Measurements from ENCODE around the gene SH3BGR. TPM values are rescaled to one million over a fixed set of nuclear protein-coding genes. Genes with fewer than 3 reads are reported as not detected.

Gene SH3BGR
- total RNA-seq, 1 donor from 2014 or later: 5.0 TPM

DNA sequence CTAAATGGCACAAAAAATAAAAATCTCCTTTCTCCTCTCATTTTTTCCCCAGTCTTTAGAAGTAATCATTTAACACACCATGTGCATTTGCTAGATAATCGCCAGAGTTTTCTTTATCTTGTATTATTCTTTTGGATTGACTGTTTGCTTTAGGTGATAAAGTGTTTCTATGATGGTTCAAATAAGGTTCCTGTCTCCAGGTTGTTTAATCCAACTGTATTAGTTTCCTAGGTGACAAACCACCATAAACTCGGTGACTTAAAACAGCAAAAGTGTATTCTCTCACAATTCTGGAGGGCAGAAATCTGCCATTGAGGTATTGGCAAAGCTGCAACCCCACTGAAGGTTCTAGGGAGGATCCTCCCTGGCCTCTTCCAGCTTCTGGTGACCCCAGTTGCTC lies 109.4 kb downstream of the SH3BGR start:
- Histone ChIP-seq H3K36me3 (ENCODE audit: control insufficient read depth, insufficient read depth, low read length) (no peaks in the 10 kb centered on the region), H3K27me3 (ENCODE audit: control insufficient read depth, insufficient read depth, low read length) (no peaks in the 10 kb centered on the region), H3K4me3 (ENCODE audit: low read depth, low read length) (no peak overlapping the region)
- no peak for FAIRE-seq
- DNase-seq (ENCODE audit: low read depth): no peak
- TF ChIP-seq, protein P1, sequence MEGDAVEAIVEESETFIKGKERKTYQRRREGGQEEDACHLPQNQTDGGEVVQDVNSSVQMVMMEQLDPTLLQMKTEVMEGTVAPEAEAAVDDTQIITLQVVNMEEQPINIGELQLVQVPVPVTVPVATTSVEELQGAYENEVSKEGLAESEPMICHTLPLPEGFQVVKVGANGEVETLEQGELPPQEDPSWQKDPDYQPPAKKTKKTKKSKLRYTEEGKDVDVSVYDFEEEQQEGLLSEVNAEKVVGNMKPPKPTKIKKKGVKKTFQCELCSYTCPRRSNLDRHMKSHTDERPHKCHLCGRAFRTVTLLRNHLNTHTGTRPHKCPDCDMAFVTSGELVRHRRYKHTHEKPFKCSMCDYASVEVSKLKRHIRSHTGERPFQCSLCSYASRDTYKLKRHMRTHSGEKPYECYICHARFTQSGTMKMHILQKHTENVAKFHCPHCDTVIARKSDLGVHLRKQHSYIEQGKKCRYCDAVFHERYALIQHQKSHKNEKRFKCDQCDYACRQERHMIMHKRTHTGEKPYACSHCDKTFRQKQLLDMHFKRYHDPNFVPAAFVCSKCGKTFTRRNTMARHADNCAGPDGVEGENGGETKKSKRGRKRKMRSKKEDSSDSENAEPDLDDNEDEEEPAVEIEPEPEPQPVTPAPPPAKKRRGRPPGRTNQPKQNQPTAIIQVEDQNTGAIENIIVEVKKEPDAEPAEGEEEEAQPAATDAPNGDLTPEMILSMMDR (IDR thresholded peaks at IDR 0.05; ENCODE audit: insufficient read depth, low read length, severe bottlenecking): no peak

DNA sequence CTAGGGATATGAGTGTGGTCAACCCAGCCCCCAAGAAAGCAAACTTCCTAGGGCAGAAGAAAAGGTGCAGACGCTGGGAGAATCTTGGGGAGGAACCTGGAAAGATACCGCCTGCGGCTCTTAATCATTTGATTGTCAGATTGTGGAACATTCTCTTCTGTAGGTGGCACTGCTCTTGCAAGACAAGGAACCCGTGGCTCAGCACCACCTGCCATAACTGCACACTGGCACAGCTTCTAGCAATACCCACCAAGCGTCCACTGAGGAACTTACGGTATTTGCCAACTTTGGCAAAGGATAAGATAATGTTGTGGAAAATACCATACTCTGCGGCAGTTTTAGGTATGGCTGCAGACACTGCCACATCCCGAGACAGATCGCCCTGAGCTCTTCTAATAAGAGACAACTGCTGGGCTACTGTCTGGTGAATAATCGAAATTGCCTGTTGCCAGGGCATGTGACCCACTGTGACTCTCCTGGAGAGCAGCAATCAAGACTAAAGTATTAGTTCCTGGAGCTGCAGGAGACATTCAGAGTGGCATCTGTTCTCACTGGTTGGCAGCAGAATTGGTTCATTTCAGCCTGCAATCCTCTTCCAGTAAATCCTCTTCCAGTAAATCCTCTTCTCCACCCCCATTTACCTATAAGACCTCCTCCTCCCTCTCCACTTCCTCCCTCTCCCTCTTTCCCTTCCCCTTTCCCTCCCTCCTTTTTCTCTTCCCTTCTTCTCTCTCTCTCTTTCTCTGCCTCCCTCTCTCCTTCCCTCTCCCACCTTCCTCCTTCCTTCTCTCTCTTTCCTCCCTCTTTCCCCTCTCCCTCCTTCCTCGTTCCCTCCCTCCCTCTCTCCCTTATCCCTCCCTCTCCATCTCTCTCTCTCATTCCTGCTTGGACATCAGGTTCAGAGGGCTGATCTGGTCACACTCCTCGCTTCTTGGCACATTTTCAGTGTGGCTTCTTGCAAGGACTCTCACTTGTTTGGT lies 111.3 kb downstream of the SH3BGR start:
- Histone ChIP-seq H3K4me3 (ENCODE audit: low read depth, low read length) (no peak overlapping the region), H3K36me3 (ENCODE audit: control insufficient read depth, insufficient read depth, low read length) (no peaks in the 10 kb centered on the region), H3K27me3 (ENCODE audit: control insufficient read depth, insufficient read depth, low read length) (no peaks in the 10 kb centered on the region)
- TF ChIP-seq, protein P1 (IDR thresholded peaks at IDR 0.05; ENCODE audit: insufficient read depth, low read length, severe bottlenecking): no peak
- DNase-seq (ENCODE audit: low read depth): no peak
- no peak for FAIRE-seq

DNA sequence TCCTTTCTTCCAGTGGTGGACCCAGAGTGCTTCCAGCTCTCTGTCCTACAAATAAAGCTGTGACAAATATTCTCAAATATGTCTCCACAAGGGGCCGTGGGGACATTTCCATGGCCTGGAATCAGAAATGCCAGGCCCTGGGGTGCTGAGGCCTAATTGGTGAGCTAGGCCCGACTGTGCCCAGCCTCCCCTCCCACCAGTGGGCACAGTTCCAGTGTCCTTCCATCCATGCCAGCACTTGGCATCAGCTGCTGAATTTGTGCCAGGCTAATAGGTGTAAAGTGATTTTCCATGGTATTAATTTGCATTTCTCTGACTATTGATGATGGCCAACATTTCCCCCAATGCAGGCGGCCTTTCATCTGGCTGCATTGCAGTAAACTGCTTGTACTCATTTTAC lies 112.4 kb downstream of the SH3BGR start:
- no peaks in the 10 kb centered on the region for H3K27me3 ChIP-seq (ENCODE audit: control insufficient read depth, insufficient read depth, low read length)
- TF ChIP-seq, protein P1 (IDR thresholded peaks at IDR 0.05; ENCODE audit: insufficient read depth, low read length, severe bottlenecking): no peak
- H3K4me3 ChIP-seq (ENCODE audit: low read depth, low read length): no peak overlapping the region
- FAIRE-seq: no peak
- DNase-seq (ENCODE audit: low read depth): no peak
- H3K36me3 ChIP-seq (ENCODE audit: control insufficient read depth, insufficient read depth, low read length): no peaks in the 10 kb centered on the region

Other genes with a start within 250 kb of the SH3BGR start
- 70.5 and 71.6 TPM in 2 replicates for gene BRWD1, start 138.3 kb upstream of the SH3BGR start, total RNA-seq
- 341 and 362 TPM in 2 replicates for gene HMGN1, start 102.9 kb upstream of the SH3BGR start, total RNA-seq
- gene LCA5L, start 6.2 kb upstream of the SH3BGR start, total RNA-seq: 0.53 and 3.2 TPM in 2 replicates
- gene B3GALT5, start 161.0 kb downstream of the SH3BGR start, total RNA-seq: under 0.01 and 0.90 TPM in 2 replicates

Data from bronchial epithelial cell (primary cell).